Measurements from ENCODE around the gene REELD1.

REELD1 gene

DNA sequence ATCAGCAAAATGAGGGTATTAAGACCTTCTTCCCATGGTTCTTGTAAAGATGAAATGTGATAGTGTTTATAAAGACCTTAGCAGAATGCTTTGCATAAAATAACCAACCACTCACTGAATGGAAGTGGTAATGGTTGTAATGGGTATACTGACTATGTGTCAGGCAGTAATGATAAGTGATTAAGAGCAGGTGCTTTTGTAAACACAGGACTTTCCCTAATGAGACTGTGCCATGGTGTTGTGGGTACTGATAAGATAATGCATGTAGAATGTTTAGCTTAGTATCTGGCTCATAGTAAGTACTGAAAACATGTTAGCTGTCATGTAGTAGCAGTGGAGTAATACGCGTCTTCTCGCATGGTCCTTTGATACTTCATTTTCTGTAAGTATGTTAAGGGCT is 31.9 kb upstream of the REELD1 start:
- Histone ChIP-seq H2BK5ac (ENCODE audit: low read depth, low read length, poor library complexity) (no peak overlapping the region), H3K4me2 (ENCODE audit: low read length) (no peak overlapping the region), H3K36me3 (ENCODE audit: control insufficient read depth in 1 of 2, insufficient read depth in 2 of 2, low read length in 2 of 2) (peaks cover 4% of the 10 kb centered on the region in 2 experiments), H3K4me1 (ENCODE audit: control insufficient read depth in 1 of 2, insufficient read depth in 2 of 2, low read length in 2 of 2) (no peaks in the 10 kb centered on the region), H3K9ac (ENCODE audit: low read length) (no peak overlapping the region), H4K12ac (ENCODE audit: low read depth, low read length) (no peak overlapping the region), H3K4ac (ENCODE audit: low read depth, low read length) (no peak overlapping the region), H3K9me3 (ENCODE audit: insufficient read depth, low read depth, low read length) (no peaks in the 10 kb centered on the region), H2BK12ac (ENCODE audit: low read length) (no peak overlapping the region), H2AFZ (ENCODE audit: insufficient read depth, low read length, poor library complexity) (no peak overlapping the region), H3K18ac (ENCODE audit: low read length) (no peak overlapping the region), H3K23ac (ENCODE audit: low read length) (no peak overlapping the region), H4K8ac (ENCODE audit: low read depth, low read length) (no peak overlapping the region), H3K27ac (ENCODE audit: low read depth, low read length) (no peak overlapping the region), H3K4me3 (ENCODE audit: low read depth, low read length) (no peak overlapping the region), H2BK120ac (ENCODE audit: insufficient read depth, low read length, poor library complexity) (no peak overlapping the region), H3K79me1 (ENCODE audit: low read length) (no peaks in the 10 kb centered on the region), H2AK5ac (ENCODE audit: low read length) (no peak overlapping the region), H4K91ac (ENCODE audit: low read depth, low read length) (no peak overlapping the region), H3K14ac (ENCODE audit: low read length) (no peak overlapping the region), H3K27me3 (ENCODE audit: insufficient read depth, low read length) (no peaks in the 10 kb centered on the region), H3K79me2 (ENCODE audit: control insufficient read depth, insufficient read depth, low read length, poor library complexity) (no peaks in the 10 kb centered on the region)
- no peak for DNase-seq
- no CpG with 5 or more reads among the region's 3 CpGs for WGBS (ENCODE audit: extremely low coverage, insufficient coverage, insufficient read length)

DNA sequence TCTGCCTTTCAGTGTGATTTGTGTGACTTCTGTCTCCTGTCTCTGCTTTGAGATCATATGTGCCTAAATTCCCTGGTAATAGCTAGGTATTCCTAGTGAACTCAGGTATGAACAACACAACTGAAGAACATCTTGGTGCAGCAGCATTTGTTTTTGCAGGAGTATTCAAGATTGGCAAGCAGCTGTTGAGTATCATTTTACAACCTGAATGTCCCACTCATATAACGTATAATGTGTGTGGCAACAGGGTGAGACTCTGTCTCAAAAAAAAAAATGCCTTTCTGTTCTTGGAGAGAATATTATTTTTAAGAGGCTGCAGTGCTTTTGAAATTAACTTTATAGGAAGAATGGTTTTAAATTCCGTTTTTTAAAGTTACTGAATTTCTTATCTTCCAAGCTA is 31.1 kb upstream of the REELD1 start:
- H3K27ac ChIP-seq (ENCODE audit: low read depth, low read length): no peak overlapping the region
- H3K14ac ChIP-seq (ENCODE audit: low read length): no peak overlapping the region
- no peaks in the 10 kb centered on the region for H3K79me2 ChIP-seq (ENCODE audit: control insufficient read depth, insufficient read depth, low read length, poor library complexity)
- no peaks in the 10 kb centered on the region for H3K27me3 ChIP-seq (ENCODE audit: insufficient read depth, low read length)
- no peak overlapping the region for H2BK12ac ChIP-seq (ENCODE audit: low read length)
- H2BK120ac ChIP-seq (ENCODE audit: insufficient read depth, low read length, poor library complexity): no peak overlapping the region
- H3K4me1 ChIP-seq (ENCODE audit: control insufficient read depth in 1 of 2, insufficient read depth in 2 of 2, low read length in 2 of 2): no peaks in the 10 kb centered on the region
- no peak overlapping the region for H4K91ac ChIP-seq (ENCODE audit: low read depth, low read length)
- H2AFZ ChIP-seq (ENCODE audit: insufficient read depth, low read length, poor library complexity): no peak overlapping the region
- no CpG with 5 or more reads among the region's 2 CpGs for WGBS (ENCODE audit: extremely low coverage, insufficient coverage, insufficient read length)
- no peak overlapping the region for H3K18ac ChIP-seq (ENCODE audit: low read length)
- H3K23ac ChIP-seq (ENCODE audit: low read length): no peak overlapping the region
- no peak overlapping the region for H3K4ac ChIP-seq (ENCODE audit: low read depth, low read length)
- H3K4me2 ChIP-seq (ENCODE audit: low read length): no peak overlapping the region
- no peak overlapping the region for H4K8ac ChIP-seq (ENCODE audit: low read depth, low read length)
- DNase-seq: no peak
- no peaks in the 10 kb centered on the region for H3K9me3 ChIP-seq (ENCODE audit: insufficient read depth, low read depth, low read length)
- no peak overlapping the region for H4K12ac ChIP-seq (ENCODE audit: low read depth, low read length)
- H3K36me3 ChIP-seq (ENCODE audit: control insufficient read depth in 1 of 2, insufficient read depth in 2 of 2, low read length in 2 of 2): peaks cover 5 to 6% of the 10 kb centered on the region in 2 experiments
- no peak overlapping the region for H2AK5ac ChIP-seq (ENCODE audit: low read length)
- H3K4me3 ChIP-seq (ENCODE audit: low read depth, low read length): no peak overlapping the region
- no peak overlapping the region for H2BK5ac ChIP-seq (ENCODE audit: low read depth, low read length, poor library complexity)
- no peaks in the 10 kb centered on the region for H3K79me1 ChIP-seq (ENCODE audit: low read length)
- H3K9ac ChIP-seq (ENCODE audit: low read length): no peak overlapping the region

DNA sequence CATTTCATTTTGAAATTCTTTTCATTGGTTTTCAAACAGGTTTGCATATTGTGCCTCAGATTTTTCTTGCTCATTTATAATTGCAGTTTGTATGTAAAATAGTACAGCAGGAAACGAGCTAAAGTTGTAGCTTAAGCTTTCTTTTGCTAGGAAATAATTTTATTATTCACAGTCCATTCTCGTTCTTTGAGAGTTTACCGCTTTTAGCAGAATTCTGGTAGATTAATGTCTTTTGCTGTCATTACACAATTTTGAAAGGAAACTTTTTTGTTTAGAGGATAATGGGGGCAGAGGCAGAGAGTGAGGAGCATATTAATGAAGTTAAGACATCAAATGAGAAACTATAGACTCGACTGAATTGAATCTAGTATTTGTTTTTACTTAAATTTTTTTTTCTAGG is 28.3 kb upstream of the REELD1 start:
- Histone ChIP-seq H2BK12ac (ENCODE audit: low read length) (no peak overlapping the region), H3K4ac (ENCODE audit: low read depth, low read length) (no peak overlapping the region), H2BK5ac (ENCODE audit: low read depth, low read length, poor library complexity) (no peak overlapping the region), H3K27ac (ENCODE audit: low read depth, low read length) (no peak overlapping the region), H4K8ac (ENCODE audit: low read depth, low read length) (no peak overlapping the region), H3K4me3 (ENCODE audit: low read depth, low read length) (no peak overlapping the region), H2AFZ (ENCODE audit: insufficient read depth, low read length, poor library complexity) (no peak overlapping the region), H3K9me3 (ENCODE audit: insufficient read depth, low read depth, low read length) (no peaks in the 10 kb centered on the region), H2AK5ac (ENCODE audit: low read length) (no peak overlapping the region), H3K36me3 (ENCODE audit: control insufficient read depth in 1 of 2, insufficient read depth in 2 of 2, low read length in 2 of 2) (peaks cover 8 to 19% of the 10 kb centered on the region in 2 experiments), H2BK120ac (ENCODE audit: insufficient read depth, low read length, poor library complexity) (no peak overlapping the region), H3K9ac (ENCODE audit: low read length) (no peak overlapping the region), H4K12ac (ENCODE audit: low read depth, low read length) (no peak overlapping the region), H3K4me2 (ENCODE audit: low read length) (no peak overlapping the region), H3K14ac (ENCODE audit: low read length) (no peak overlapping the region), H3K79me1 (ENCODE audit: low read length) (no peaks in the 10 kb centered on the region), H3K27me3 (ENCODE audit: insufficient read depth, low read length) (no peaks in the 10 kb centered on the region), H3K79me2 (ENCODE audit: control insufficient read depth, insufficient read depth, low read length, poor library complexity) (no peaks in the 10 kb centered on the region), H4K91ac (ENCODE audit: low read depth, low read length) (no peak overlapping the region), H3K18ac (ENCODE audit: low read length) (no peak overlapping the region), H3K23ac (ENCODE audit: low read length) (no peak overlapping the region), H3K4me1 (ENCODE audit: control insufficient read depth in 1 of 2, insufficient read depth in 2 of 2, low read length in 2 of 2) (no peaks in the 10 kb centered on the region)
- no CpG with 5 or more reads among the region's 4 CpGs for WGBS (ENCODE audit: extremely low coverage, insufficient coverage, insufficient read length)
- DNase-seq: no peak

DNA sequence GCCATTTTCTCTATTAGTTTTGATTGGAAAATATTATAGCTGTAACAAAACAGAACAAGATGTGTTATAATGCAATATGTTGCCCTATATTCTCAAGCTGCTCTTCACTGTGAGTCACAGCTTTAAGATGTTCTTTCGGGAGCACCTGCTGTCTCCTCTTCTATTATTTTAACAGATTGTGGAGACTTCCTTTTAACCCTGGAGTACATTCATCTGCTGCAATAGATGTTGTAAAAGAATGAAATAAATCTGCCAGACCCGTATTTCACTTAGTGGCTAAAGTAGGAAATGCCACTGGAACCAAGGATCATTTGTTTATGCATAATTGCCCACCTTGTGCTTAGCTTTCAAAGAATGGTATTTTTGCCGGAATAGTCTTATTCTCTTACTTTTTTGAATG is 27.7 kb upstream of the REELD1 start:
- Histone ChIP-seq H3K4me3 (ENCODE audit: low read depth, low read length) (no peak overlapping the region), H3K14ac (ENCODE audit: low read length) (no peak overlapping the region), H3K36me3 (ENCODE audit: control insufficient read depth in 1 of 2, insufficient read depth in 2 of 2, low read length in 2 of 2) (peaks cover 8 to 19% of the 10 kb centered on the region in 2 experiments), H4K12ac (ENCODE audit: low read depth, low read length) (no peak overlapping the region), H3K79me2 (ENCODE audit: control insufficient read depth, insufficient read depth, low read length, poor library complexity) (no peaks in the 10 kb centered on the region), H3K4me2 (ENCODE audit: low read length) (no peak overlapping the region), H3K27me3 (ENCODE audit: insufficient read depth, low read length) (no peaks in the 10 kb centered on the region), H3K79me1 (ENCODE audit: low read length) (no peaks in the 10 kb centered on the region), H3K4me1 (ENCODE audit: control insufficient read depth in 1 of 2, insufficient read depth in 2 of 2, low read length in 2 of 2) (no peaks in the 10 kb centered on the region), H3K18ac (ENCODE audit: low read length) (no peak overlapping the region), H2BK120ac (ENCODE audit: insufficient read depth, low read length, poor library complexity) (no peak overlapping the region), H3K4ac (ENCODE audit: low read depth, low read length) (no peak overlapping the region), H2BK5ac (ENCODE audit: low read depth, low read length, poor library complexity) (no peak overlapping the region), H4K91ac (ENCODE audit: low read depth, low read length) (no peak overlapping the region), H3K9ac (ENCODE audit: low read length) (no peak overlapping the region), H3K9me3 (ENCODE audit: insufficient read depth, low read depth, low read length) (no peaks in the 10 kb centered on the region), H2AK5ac (ENCODE audit: low read length) (no peak overlapping the region), H4K8ac (ENCODE audit: low read depth, low read length) (no peak overlapping the region), H3K27ac (ENCODE audit: low read depth, low read length) (no peak overlapping the region), H3K23ac (ENCODE audit: low read length) (no peak overlapping the region), H2BK12ac (ENCODE audit: low read length) (no peak overlapping the region), H2AFZ (ENCODE audit: insufficient read depth, low read length, poor library complexity) (no peak overlapping the region)
- no CpG with 5 or more reads among the region's 3 CpGs for WGBS (ENCODE audit: extremely low coverage, insufficient coverage, insufficient read length)
- no peak for DNase-seq
